GM19239 (cell line): ENCODE results near the gene ASB6.
"Not testable (repeated sequence)": the region's sequence is repeated elsewhere in the genome, so short reads cannot be mapped to it uniquely, and the experiment has no call there.

ENCODE experiments used
- DNase-seq: peaks from one replicate; pipeline ENCODE4 v3.0.0; 2011; ENCODE audit warnings: low spot score; ENCODE audit not compliant: insufficient read length
- FAIRE-seq: peaks from 2 replicates; lab custom pipeline; 2011; peaks lifted over from hg19 to GRCh38; lab: Jason Lieb, UNC

The ASB6 gene

DNA sequence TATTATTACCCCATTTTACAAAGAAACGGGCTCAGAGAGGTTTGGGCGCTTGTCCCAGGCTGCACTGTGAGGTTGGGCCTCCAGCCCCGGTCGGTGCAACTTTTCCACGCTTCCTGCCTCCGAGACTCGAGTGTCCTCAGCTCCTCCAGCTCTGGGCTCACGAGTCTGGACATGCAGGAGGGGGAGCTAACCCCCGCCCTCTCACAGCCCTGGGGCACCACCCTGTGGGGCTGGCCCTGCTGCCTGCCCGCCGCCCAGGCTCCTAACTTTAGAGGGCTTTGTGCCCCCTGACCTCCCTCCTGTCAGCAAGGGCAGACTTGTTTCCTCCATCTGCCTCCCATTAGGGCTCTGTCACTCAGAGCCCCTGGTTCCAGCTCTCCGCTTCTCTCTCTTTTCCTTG, 4.3 kb upstream of the ASB6 start:
- FAIRE-seq (no peak), DNase-seq (no peak)

DNA sequence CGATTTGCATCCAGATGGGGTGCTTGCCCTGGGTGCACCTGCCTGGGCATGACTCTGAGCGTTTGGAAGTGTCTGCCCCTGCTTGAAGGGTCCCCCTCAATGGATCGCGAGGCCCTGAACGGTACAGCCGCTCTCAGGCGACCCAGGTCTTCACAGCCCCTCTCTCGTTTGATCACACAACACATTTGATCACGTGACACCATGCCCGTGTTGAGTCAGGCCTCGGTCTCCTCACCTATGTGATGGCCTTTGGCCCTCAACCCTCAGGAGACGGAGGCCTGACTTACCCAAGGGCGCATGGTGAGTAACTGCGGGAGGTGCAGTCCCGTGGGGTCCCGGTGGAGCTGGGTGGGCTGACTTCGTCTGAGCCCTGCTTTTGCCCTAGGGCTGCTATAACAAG, 3.0 kb upstream of the ASB6 start:
- no peak for FAIRE-seq

DNA sequence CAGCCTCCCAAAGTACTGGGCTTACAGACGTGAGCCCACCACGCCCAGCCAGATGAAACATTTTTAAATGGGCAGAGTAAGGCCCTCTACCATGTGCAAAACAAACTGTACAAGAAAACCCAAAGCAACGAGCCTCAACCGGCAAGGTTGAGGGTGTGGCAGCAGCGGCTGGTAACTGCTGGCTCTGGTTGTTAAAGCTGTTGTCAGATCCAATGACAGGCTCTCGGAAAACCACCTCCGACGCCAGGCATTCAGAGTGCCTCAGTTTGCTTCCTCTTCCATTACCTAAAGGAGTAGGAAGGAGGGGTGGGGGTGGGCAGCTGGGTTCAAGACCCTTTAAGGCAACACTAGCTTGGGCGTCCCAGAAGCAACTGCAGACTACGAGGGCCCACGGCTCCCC, 2.4 kb upstream of the ASB6 start:
- FAIRE-seq: no peak
- DNase-seq: no peak

More for the DNA sequence above, 3.0 kb upstream of the ASB6 start:
- DNase-seq: no peak

DNA sequence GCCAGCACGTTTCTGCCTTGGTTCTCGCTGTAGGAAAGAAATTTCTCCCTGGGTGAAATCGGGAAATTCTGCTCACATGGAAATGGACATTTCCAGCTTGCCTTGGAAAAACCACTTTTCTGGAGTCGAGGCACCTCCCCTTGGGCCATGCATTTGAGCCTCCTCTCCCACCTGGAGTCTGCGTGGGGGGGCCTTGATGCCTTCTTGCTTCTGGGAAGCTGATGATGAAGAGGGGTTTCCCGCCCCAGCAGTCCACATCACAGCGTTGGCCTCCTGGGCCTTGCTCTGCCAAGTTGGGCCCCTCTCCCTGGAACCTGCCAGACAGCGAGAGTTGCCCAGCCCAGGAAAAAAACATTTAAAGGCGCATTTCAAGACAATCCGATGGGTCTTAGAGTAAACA, 1.8 kb upstream of the ASB6 start:
- DNase-seq: no peak
- FAIRE-seq: no peak

DNA sequence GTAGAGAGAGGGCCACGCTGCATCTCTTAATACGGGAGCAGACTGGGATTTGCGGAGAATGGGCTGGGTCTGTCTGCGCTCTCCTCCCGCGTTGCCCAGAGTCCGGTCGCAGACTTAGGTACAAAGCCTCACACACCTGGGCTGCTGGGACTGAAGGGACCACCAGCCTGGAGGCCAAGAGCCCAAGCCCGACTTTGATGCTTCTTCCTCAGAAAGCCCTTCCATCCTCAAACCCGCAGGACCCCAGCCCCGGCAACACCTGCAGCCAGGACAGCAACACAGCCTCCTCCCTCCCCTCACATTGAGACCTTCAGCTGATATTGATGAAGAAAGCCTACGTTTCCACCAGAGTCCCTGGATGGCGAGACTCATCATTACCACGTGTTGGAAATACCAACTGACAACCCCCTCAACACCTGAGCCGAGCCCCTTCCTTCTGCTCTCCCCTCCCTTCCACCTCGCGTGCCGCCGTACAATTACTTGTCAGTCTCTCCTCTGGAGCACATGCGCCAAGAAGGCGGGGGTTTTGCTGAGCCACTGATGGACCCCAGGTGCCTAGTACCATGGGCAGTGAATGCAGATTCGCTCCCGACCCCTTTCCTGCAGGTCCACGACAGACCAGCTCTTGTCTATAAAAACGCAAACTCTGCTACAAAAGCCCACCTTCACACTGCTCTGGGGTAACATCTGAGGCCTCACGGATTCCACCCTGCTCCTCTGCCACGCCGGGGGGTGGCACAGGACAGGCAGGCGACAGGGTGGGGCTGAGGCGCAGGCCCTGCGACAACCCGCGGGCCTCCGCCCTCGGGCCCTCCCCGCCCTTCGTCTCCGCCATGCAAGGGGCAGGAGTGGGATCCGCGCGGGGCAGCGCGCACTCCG, 841 bp downstream of the ASB6 start:
- no peak for FAIRE-seq
- no peak for DNase-seq

DNA sequence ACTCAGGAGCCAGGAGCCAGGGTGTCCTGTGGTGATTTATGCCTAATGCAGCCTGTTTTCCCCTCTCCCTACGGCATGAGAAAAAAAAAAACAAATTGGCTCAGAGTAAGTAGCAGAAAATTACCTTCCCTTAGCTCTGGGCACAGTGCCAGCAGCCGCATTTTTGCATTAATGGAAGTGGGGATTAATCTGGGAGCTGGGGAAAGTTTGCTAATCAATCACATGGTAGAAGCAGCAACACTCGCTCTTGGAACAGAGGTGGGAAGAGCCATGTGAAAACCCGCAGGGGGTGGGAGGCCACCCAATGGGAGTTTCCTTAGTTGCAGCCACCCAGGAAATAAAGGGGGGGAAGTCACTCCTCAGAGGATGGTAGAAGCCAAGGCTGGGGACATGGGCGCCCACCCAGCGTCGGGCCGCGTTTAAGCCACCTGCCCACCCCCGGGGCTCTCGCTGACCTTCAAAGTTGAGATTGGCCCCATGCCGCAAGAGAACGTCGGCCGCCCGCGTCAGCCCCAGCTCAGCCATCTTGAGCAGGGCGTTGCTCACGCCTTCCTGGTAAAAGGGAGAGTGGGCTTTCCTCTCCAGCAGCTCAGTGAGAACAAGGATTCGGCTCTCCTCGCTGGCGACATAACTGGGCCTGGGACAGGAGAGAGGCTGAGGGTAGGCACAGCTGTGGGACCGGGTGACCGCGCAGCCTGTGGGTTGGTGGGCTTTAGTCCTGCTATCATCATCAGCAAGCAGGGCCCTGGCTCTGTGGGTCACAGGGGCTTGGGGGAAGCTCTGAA, 1.7 kb downstream of the ASB6 start:
- no peak for FAIRE-seq
- no peak for DNase-seq

DNA sequence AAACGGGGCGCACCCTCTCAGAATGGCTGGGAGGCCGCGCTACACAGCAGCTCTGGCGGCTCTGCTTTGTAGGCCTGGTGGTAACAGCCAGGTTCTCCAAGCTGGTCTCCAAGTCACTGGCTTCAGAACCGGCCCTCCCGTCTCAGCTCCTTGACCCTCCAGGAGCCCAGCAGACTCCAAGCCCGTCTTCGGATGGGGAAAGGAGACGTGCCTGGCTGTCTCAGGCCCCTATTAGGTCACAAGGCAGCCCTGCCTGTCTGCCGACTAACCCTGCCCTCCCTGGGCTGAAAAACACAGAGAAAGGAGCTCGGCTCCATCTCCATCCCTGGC, 2.2 kb downstream of the ASB6 start:
- no peak for DNase-seq
- FAIRE-seq: no peak

DNA sequence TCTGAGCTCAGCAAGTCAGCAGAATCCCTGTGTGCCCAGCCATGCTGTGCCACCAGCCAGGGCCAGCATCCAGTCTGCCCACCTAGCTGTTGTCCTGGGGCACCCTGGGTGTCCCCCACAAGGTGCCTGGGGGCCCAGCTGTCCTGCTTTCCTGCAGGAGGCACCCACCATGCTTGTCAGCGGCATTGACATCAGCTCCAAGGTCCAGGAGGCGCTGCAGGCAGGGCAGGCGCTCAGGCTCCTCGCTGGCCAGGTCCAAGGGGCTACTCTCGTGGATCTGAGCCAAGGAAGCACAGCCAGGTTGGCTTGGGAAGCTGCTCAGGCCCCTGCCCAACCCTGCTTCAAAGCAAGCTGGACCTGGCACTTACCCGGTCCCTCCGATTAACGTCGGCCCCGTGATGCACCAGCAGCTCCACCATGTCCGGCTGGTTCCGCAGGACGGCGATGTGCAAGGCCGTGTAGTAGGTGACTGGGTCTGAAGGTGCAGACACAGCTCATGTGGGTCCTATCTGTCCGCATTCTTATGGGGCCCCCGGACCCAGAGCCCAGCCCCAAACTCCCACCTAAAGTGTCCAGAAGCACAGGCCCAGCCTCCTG, 2.8 kb downstream of the ASB6 start:
- no peak for FAIRE-seq
- no peak for DNase-seq

DNA sequence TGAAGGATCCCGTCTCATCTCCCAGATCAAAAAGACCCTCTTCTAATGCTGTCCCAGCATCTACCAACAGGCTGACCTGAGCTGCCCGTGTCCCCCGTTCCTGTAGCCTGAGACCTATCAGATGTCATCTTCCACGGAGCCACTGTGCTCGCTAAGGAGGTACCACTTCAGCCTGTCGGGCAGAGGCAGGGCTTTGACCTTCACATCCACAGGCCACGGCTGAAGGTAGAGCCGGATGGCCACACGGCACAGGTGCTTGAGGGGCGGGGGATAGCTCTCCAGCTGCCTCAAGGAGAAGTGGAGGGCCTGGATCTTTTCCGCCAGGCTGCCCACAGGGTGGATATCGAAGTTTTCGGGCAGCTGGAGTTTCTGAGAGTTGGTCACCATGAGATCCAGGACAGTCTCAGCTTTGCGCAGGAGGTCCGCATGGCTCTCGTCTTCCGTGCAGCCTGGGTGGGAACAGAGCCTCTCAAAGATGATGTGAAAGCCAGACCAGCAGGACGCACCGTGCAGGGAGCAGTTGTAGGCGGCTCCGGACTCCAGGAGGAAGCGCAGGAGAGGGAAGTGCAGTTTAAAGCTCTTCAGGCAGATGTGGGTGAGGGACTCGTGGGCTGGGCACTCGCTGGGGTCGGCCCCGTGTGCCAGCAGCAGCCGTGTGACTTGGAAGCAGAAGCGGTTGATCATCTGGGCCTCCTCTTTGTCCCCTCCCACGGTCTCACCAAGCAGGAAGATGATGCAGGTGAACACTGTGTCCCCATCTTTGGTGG, 4.1 kb downstream of the ASB6 start:
- no peak for FAIRE-seq
- DNase-seq: no peak

DNA sequence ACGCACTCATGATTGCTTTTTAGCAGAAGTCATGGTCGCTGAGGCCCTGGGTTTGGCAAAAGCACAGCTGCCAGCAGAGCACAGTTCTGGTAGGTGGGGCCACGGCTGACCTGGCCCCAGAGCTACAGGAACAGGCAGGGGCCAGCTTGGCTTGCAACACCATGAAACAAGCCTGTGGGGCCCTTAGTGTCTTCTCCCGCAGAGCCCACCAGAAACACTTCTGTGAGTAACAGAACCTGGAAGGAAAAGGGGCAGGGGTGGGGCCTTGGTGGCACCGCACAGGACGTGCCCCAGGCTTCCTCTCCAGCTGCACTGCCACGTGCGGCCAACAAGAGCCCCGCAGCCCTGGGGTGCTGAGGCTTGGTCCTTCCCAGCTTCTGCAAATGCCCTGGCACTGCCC, 4.8 kb downstream of the ASB6 start:
- FAIRE-seq (no peak), DNase-seq (no peak)

DNA sequence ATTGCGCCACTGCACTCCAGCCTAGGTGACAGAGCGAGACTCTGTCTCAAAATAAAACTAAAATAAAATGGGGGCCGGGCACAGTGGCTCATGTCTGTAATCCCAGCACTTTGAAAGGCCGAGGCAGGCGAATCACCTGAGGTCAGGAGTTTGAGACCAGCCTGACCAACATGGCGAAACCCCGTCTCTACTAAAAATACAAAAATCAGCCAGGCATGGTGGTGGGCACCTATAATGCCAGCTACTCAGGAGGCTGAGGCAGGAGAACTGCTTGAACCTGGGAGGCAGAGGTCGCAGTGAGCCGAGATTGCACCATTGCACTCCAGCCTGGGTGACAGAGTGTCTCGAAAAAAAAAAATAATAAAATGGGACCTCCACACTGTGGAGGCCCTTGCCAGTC, 5.6 kb downstream of the ASB6 start:
- FAIRE-seq, DNase-seq: not testable (repeated sequence)

DNA sequence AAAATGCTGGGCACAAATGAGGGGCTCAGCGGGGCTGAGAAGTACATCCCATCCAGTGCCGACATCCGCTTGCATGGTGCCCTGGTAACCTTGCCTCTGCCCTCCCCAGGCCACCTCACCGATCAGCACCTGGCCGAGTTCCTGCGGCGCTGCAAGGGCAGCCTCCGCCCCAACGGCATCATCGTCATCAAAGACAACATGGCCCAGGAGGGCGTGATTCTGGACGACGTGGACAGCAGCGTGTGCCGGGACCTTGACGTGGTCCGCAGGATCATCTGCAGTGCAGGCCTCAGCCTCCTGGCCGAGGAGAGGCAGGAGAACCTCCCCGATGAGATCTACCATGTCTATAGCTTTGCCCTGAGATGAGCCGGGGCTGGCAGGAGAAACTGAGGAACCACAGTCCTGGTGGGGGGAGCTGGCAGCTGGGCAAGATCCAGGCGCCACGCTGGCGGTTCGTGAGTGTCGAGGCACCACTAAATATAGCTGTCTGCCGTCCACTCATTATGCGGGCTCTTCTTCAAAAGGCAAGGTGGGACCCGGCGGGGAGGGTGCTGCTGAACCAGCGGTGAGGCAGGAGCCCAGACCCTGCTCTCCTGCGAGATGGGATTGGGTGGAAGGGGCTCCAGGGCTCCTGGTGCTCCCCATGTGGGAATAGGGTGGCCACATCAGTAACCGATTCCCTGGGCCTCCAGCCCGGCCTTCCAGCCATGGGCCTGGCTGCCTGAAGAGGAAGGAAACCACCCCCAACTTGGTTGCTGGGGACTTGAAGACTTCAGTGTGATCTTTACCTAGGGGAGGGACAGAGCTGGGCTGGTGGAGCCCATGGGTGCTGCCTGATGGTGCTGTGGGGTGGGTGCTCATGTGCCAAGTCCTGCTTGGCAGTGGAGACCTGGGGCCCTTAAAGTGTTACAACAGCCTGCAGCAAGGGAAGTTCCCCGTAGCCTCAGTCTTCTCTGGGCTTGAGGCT, 6.6 kb downstream of the ASB6 start:
- FAIRE-seq (no peak), DNase-seq (no peak)

DNA sequence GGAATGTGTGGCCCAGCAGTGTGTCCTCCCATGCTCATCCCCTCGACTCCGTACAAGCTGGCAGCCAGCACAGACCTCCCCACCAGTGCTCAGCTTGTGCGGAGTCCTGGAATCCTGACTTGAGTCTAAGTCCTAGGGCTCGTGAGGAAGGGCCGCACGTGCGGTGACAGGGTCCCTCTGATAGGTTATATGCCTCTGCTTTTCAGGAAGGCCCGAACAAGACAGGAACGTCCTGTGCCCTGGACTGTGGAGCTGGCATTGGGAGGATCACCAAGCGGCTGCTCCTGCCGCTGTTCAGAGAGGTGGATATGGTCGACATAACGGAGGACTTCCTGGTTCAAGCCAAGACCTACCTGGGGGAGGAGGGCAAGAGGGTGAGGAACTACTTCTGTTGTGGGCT, 8.1 kb downstream of the ASB6 start:
- no peak for DNase-seq
- FAIRE-seq: no peak

DNA sequence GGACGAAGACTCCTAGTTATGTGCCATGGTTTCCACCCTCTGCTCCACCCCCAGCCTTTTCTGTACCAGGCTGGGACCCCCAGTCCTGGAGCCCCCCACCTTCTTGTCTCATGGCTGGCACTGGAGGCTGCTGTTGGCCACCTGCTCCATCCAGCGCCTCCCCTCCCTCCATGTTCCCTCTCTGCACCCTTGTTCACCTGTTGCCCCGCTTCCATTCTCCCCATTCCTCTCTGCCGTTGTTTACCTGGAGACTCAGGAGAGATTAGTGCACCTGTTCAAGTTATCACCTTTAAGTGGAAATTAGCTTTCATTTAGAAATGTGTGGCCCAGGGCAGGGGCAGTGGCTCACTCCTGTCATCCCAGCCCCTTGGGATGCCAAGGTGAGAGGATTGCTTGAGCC, 8.7 kb downstream of the ASB6 start:
- no peak for FAIRE-seq

DNA sequence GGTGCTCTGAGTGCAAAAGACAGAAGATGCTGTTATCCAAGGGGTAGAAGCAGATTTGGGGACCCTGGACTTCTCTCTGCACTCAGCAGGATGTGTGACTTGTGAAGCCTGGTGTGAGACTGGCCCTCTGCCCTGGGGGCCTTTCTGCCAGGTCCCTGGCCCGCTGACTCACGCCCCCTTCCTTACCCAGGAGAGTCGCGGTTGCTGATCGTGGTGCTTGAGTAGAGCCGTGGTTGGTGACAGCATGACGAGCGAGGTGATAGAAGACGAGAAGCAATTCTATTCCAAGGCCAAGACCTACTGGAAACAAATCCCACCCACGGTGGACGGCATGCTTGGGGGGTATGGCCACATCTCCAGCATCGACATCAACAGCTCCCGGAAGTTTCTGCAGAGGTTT, 9.5 kb downstream of the ASB6 start:
- DNase-seq (no peak), FAIRE-seq (no peak)

More for the DNA sequence above, 8.7 kb downstream of the ASB6 start:
- DNase-seq: no peak

DNA sequence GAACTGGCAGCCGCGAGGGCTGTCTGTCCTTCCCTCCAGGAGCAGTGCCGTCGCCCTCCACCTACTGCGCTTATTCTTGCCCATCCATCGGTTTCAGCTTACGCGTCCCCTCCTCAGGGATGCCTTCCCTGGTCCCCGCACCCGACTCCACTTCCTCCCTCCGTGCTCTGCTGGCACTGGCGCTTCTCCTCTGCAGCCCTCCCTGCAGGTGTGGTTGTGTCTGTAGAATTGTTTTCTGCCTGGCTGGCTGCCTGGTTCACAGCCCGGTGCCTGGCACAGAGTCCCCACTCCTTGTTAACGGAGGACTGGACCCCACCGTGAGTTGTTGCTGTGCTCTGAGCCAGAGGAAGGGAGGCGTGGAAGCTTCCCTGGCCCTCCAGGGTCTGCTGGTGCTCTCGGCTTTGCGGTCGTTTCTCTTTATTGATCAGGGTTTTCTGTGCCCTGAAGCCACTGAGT, 10.2 kb downstream of the ASB6 start:
- DNase-seq: no peak
- no peak for FAIRE-seq

DNA sequence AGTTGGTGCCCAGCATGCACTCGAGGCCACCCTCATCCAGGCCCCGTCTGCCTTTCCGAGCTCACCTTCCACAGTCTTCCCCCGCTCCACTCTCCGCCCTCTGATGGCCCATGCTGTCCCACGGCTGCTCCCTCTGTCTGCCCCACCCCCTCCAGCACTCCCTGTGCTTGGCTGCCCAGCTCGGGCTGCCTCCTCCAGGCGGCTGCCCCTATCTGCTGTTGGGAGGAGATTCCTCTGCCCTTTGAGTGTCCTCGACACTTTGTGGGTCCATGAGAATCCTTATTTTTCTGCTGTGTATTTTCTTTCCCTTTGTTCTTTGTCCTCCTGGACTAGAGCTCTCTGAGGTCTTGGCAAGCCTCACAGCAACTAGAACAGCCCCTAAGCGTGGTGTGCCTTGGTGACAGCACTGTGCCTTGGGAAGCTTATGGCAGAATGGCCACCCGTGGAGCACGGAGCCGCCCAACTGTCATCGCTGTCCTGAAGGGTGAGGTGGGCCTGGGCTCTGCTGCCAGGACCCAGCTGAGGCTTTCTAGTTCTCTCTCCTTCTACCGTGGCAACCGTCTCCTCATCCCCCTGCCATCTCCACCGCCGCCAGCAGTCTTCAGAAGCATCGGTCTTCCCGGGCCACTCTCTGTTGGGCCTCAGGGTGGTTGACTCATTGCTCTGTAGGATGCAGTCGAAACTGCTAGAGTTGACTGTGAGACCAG, 10.8 kb downstream of the ASB6 start:
- FAIRE-seq (no peak), DNase-seq (no peak)

DNA sequence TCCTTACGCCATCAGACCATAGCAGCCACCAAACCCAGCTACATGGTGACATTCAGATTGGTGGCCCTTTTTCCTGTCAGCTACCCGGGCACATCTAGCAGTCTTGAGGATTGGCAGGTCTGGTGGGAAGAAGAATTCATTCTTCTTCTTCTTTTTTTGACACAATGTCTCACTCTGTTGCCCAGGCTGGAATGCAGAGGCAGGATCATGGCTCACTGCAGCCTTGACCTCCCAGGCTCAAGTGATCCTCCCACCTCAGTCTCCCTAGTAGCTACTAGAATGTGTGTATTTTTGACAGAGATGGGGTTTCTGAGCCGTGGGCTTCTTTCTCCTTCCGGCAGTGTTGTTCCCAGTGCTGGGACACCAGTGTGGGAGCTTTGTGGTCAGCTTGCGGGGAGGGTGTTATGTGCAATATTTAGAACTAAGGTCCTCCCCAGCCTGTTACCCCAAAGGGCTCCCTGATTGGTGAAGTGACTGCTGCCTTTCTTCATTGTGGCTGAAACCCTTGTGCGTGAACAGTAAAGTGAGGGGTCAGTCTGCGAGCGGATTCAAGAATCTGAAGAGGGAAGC, 12.6 kb downstream of the ASB6 start:
- DNase-seq: no peak
- no peak for FAIRE-seq
